Vagina (tissue), 2 donors: ENCODE results near the gene ISG20L2. TPM values are rescaled to one million over a fixed set of nuclear protein-coding genes. Genes with fewer than 3 reads are reported as not detected.
A peak's percentile ranks its signal among the peaks of the same experiment; 100 is the strongest.

Experiments
- DNase-seq, 2 donors: peaks; one replicate each; pipeline ENCODE4 v3.0.0-alpha.2; 2017; ENCODE audit errors: extremely low spot score in 2 of 2
- H3K27ac ChIP-seq: fragments of 200-600 bp; sonication (generic); one replicate; pipeline ENCODE4 v1.5.1; 2019
- H3K27me3 ChIP-seq: fragments of 200-600 bp; sonication (generic); one replicate; pipeline ENCODE4 v1.5.1; 2019
- H3K36me3 ChIP-seq, 2 donors: fragments of 200-600 bp; sonication (generic); one replicate each; pipeline ENCODE4 v1.5.1; 2017 to 2019
- H3K4me1 ChIP-seq: fragments of 200-600 bp; sonication (generic); one replicate; pipeline ENCODE4 v1.5.1; 2019
- H3K4me3 ChIP-seq, 2 donors: fragments of 200-600 bp; sonication (generic); 1 replicate in 1 of 2; 2 replicates in 1 of 2; pipeline ENCODE4 v1.5.1; 2016 to 2019
- H3K9me3 ChIP-seq: fragments of 200-600 bp; sonication (generic); one replicate; pipeline ENCODE4 v1.5.1; 2019
- POLR2A ChIP-seq, 2 donors: fragments of 450-650 bp; IDR thresholded peaks; one replicate each; pipeline ENCODE4 v1.6.1; 2017; ENCODE audit warnings: antibody characterized with exemption in 2 of 2, mild to moderate bottlenecking in 2 of 2, moderate library complexity in 2 of 2
- POLR2AphosphoS5 ChIP-seq, 2 donors: sonication (generic); formaldehyde crosslinking; IDR thresholded peaks; one replicate each; pipeline ENCODE4 v1.9.0; 2017; ENCODE audit warnings: antibody characterized with exemption in 2 of 2, mild to moderate bottlenecking in 2 of 2, low read depth in 1 of 2; ENCODE audit not compliant: insufficient read depth in 1 of 2
- intact Hi-C: fragments of 100-400 bp; cut with DNase I; formaldehyde crosslinking; loops from one replicate; pipeline ENCODE4 v1.15.1; 2023
- total RNA-seq: library from RNA; depleted of rRNA; stranded (reverse); fragments of >200 nt; gene quantifications from one replicate; pipeline ENCODE4 v1.2.3, GENCODE V29; 2016
- TF ChIP-seq, protein P1 (sequence below), 3 experiments: fragments of 450-650 bp in 2 of 3; fragments of 200-600 bp in 1 of 3; sonication (generic) in 1 of 3; IDR thresholded peaks; one replicate each; pipeline ENCODE4 v1.5.1; 2017 to 2019; ENCODE audit warnings: antibody characterized with exemption in 3 of 3, mild to moderate bottlenecking in 2 of 3, moderate library complexity in 2 of 3

Gene ISG20L2
- total RNA-seq, 1 donor from 2014 or later = 12.8 TPM

DNA sequence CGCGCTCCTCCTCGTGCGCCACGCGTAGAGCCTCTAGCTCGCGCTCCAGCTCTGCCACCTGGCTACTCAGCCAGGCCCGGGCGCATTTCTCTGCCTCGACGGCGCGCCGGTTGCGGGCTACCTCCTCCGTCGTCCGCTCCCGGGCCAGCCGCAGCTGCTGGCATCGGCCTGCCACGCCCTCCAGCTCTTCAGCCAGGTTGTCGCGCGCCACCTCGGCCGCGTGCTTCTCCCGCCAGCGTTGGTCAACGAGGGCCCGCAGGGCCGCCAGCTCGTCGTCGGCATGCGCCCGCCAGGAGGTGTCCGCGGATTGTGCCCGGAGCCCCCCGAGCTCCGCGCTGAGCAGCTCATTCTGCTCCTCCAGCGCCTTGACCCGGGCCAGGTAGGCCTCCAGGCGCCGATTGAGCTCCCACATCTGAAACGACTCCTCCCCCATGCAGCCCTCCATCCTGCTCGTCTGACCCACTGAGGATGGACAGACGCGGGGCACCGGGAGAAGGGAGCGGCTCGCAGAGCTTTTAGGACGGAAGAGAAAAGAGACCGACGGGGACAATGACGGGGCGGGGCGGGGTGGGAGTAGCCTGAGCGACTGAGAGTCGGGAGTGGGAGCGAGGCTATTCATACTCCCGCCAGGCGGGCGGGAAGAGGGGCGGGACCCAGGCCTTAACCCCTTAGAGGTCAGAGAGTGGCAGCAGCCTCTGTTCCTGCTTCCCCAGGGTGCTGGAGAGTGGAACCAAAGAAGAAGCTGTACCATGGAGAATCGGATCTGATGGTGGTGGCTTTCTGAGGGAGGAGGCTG is 51.5 kb downstream of the ISG20L2 start, which contains the start of gene NES:
Gene NES, minus strand, starts transcription at position 588 of the 796 bp plus-strand sequence. Its CDS starts 143 bp downstream, at position 445.
- DNase-seq = no peak
- intact Hi-C loops = loop anchor here (2.0 to 5.0 kb wide), 2 partner anchors 16 to 50 kb away; no protein-coding TSS in a partner anchor
- Histone ChIP-seq H3K4me3 (peak within 1 kb of the TSS; percentile 48 to 82), H3K36me3 (no peaks in the 10 kb centered on the region), H3K27me3 (no peaks in the 10 kb centered on the region), H3K27ac (peak within 1 kb of the TSS; percentile 91), H3K9me3 (no peaks in the 10 kb centered on the region), H3K4me1 (peaks cover 37% of the 10 kb centered on the region)
- peak; percentile 17 to 81 for TF ChIP-seq POLR2AphosphoS5 (IDR thresholded peaks at IDR 0.05; ENCODE audit: insufficient read depth in 1 of 2, low read depth in 1 of 2)
- TF ChIP-seq, protein P1, sequence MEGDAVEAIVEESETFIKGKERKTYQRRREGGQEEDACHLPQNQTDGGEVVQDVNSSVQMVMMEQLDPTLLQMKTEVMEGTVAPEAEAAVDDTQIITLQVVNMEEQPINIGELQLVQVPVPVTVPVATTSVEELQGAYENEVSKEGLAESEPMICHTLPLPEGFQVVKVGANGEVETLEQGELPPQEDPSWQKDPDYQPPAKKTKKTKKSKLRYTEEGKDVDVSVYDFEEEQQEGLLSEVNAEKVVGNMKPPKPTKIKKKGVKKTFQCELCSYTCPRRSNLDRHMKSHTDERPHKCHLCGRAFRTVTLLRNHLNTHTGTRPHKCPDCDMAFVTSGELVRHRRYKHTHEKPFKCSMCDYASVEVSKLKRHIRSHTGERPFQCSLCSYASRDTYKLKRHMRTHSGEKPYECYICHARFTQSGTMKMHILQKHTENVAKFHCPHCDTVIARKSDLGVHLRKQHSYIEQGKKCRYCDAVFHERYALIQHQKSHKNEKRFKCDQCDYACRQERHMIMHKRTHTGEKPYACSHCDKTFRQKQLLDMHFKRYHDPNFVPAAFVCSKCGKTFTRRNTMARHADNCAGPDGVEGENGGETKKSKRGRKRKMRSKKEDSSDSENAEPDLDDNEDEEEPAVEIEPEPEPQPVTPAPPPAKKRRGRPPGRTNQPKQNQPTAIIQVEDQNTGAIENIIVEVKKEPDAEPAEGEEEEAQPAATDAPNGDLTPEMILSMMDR (IDR thresholded peaks at IDR 0.05) = no peak
- TF ChIP-seq POLR2A (IDR thresholded peaks at IDR 0.05) = peak in 1 of 2 donors; percentile 23

DNA sequence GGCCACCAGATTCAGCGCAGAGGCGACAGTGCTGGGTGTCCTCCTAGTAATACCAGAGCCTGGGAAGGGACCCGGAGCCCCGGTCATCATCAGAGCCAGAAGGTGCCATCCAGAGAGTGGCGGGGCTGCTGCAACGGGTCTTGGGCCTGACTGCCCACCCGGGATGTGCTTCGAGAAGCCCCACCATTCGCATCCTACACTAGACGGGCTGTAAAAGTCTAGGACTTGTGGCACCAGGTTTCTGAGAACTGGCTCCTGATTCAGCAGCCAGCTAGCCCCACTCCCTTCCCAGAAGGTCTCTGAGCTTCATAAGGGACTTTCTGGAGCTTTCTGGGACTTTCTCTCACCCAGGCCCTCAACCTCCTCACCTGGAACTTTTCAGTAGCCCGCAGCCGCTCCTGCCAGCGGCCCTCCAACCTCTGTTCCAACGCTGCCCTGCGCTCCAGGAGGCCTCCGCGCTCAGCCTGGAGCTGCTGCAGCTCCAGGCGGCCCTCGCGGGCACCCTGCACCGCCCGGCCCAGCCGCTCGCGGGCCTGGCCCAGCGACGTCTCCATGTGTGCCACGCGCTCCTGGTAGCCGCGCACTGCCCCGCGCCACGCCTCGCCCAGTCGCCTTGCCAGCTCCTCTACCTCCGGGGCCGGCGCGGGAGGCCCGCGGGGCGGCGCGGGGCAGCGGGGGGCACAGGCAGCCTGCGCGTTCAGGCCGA is 52.3 kb downstream of the ISG20L2 start:
- no peaks in the 10 kb centered on the region for H3K36me3 ChIP-seq
- peak overlapping the region; percentile 48 to 82 for H3K4me3 ChIP-seq
- no peak for DNase-seq
- no peak for TF ChIP-seq POLR2A (IDR thresholded peaks at IDR 0.05)
- no peak for TF ChIP-seq POLR2AphosphoS5 (IDR thresholded peaks at IDR 0.05; ENCODE audit: insufficient read depth in 1 of 2, low read depth in 1 of 2)
- TF ChIP-seq, protein P1 (IDR thresholded peaks at IDR 0.05) = no peak
- H3K4me1 ChIP-seq = peaks cover 37% of the 10 kb centered on the region
- peak overlapping the region; percentile 91 for H3K27ac ChIP-seq
- intact Hi-C loops = loop anchor here (2.0 to 5.0 kb wide), 2 partner anchors 15 to 49 kb away; no protein-coding TSS in a partner anchor
- H3K9me3 ChIP-seq = no peaks in the 10 kb centered on the region
- H3K27me3 ChIP-seq = no peaks in the 10 kb centered on the region

DNA sequence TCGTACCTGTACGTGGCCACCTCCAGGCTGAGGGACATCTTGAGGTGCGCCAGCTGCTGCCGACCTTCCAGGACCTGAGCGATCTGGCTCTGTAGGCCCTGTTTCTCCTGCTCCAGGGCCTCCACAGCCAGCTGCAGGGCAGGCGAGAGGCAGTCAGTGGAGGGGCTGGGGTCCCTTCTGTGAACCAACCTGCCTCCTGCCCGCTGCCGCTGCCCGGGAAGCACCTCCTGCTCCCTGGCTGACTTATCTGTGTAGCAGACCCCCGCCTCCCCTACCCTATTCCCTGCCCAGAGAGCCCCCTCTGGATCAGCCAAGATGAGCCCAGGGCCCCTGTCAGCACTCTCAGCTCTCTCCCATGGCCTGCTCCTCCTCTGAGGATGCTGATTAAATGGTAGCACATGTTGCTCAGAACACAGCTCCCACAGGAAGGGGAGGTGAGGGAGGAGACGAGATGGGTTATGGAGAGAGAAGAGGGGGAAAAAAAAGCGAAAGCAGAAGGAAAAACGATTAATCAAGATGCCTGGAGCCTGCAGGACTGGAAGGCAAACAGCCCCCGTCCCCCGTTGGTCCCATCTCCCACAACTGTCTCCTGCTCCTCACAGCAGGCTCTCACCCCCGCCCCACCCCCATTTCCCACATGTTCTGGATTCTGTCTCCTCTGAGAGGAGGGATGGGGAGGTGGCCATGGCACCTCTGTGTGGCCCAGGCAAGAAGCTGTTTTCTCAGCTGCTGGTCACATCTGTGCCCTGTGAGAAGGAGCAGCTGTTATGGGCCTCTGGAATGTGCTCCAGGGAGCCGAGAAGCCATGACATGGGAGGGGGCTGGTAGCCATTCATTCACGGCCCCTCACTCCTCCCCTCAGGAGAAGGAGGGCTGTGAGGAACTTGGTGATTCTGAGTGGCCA is 53.1 kb downstream of the ISG20L2 start:
- H3K27me3 ChIP-seq = no peaks in the 10 kb centered on the region
- no peaks in the 10 kb centered on the region for H3K9me3 ChIP-seq
- TF ChIP-seq POLR2AphosphoS5 (IDR thresholded peaks at IDR 0.05; ENCODE audit: insufficient read depth in 1 of 2, low read depth in 1 of 2) (no peak), POLR2A (IDR thresholded peaks at IDR 0.05) (no peak)
- TF ChIP-seq, protein P1 (IDR thresholded peaks at IDR 0.05) = no peak
- peak overlapping the region; percentile 91 for H3K27ac ChIP-seq
- H3K4me3 ChIP-seq = peak overlapping the region; percentile 48 to 82
- no peaks in the 10 kb centered on the region for H3K36me3 ChIP-seq
- peaks cover 37% of the 10 kb centered on the region for H3K4me1 ChIP-seq
- intact Hi-C loops = loop anchor here (2.0 to 5.0 kb wide), 2 partner anchors 15 to 48 kb away; no protein-coding TSS in a partner anchor
- DNase-seq = no peak

DNA sequence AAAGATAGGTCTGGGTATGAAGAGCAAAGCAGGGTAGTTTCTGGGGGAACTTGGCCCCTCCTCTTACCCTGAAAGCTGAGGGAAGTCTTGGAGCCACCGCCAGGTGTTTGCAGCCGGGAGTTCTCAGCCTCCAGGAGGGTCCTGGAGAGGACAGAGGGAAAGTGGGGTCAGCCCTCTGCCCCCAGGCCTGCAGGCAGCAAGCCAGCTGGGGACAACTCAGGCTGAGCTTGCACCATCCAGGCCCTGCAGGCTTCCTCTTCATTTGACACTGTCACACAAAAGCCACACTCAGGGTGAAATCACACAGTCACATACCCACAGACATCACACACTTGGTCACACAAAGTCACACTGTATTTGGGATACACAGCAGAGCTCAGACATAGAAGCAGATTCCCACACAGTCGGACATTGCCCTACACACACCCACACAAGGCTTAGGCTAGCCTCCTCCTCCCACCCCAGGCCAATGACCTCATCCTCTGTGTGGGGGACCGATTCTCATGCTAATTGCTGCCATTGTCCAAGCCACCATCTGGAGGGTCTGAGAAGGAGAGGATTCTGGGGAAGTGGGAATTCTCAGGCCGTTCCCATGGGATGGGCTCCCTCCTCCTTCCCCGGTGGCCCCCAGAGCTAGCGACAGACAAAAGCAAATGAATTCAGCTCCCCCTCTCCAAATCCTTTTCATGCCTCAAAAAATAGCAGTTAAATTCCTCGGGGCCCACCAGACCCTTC is 55.0 kb downstream of the ISG20L2 start:
- H3K4me1 ChIP-seq = peaks cover 47% of the 10 kb centered on the region
- H3K27me3 ChIP-seq = no peaks in the 10 kb centered on the region
- TF ChIP-seq POLR2AphosphoS5 (IDR thresholded peaks at IDR 0.05; ENCODE audit: insufficient read depth in 1 of 2, low read depth in 1 of 2) (no peak), POLR2A (IDR thresholded peaks at IDR 0.05) (no peak)
- TF ChIP-seq, protein P1 (IDR thresholded peaks at IDR 0.05) = no peak
- H3K9me3 ChIP-seq = no peaks in the 10 kb centered on the region
- no peak overlapping the region for H3K27ac ChIP-seq
- no peak for DNase-seq
- intact Hi-C loops = no loop called here
- no peaks in the 10 kb centered on the region for H3K36me3 ChIP-seq
- no peak overlapping the region for H3K4me3 ChIP-seq
